HG03460 (cell line): ENCODE measurements around the gene PNMA8B.
"Not testable (repeated sequence)": the region's sequence is repeated elsewhere in the genome, so short reads cannot be mapped to it uniquely, and the experiment has no call there.

Source experiments
- ATAC-seq: cut with Tn5 transposase; IDR thresholded peaks from one replicate; pipeline ENCODE4 v1.9.1; 2021; ENCODE audit not compliant: unreplicated experiment

Gene PNMA8B

GRCh38 chr19:46514589-46515289, 19.1 kb upstream of the PNMA8B start:
- no peak for ATAC-seq

GRCh38 chr19:46513461-46514236, 18.0 kb upstream of the PNMA8B start:
- ATAC-seq = no peak

- ATAC-seq = no peak
Measured at GRCh38 chr19:46511237-46511636, 15.6 kb upstream of the PNMA8B start.

GRCh38 chr19:46508206-46508605, 12.5 kb upstream of the PNMA8B start:
- no peak for ATAC-seq

- no peak for ATAC-seq
Measured at GRCh38 chr19:46503848-46504453, 8.3 kb upstream of the PNMA8B start.

- ATAC-seq = no peak
Measured at GRCh38 chr19:46502891-46503290, 7.2 kb upstream of the PNMA8B start.

- ATAC-seq = no peak
Measured at GRCh38 chr19:46499692-46500091, 4.0 kb upstream of the PNMA8B start.

- no peak for ATAC-seq
Measured at GRCh38 chr19:46497773-46498172, 2.1 kb upstream of the PNMA8B start.

GRCh38 chr19:46496886-46497285, 1.2 kb upstream of the PNMA8B start:
- not testable (repeated sequence) for ATAC-seq

- ATAC-seq = no peak
Measured at GRCh38 chr19:46496304-46496703, 637 bp upstream of the PNMA8B start.

GRCh38 chr19:46494941-46495785, 504 bp downstream of the PNMA8B start:
- no peak for ATAC-seq

GRCh38 chr19:46494146-46494940, 1.3 kb downstream of the PNMA8B start:
- no peak for ATAC-seq

- no peak for ATAC-seq
Measured at GRCh38 chr19:46493236-46494145, 2.2 kb downstream of the PNMA8B start.

- ATAC-seq = no peak
Measured at GRCh38 chr19:46492841-46493235, 2.8 kb downstream of the PNMA8B start.

GRCh38 chr19:46491975-46492682, 3.5 kb downstream of the PNMA8B start:
- no peak for ATAC-seq

- no peak for ATAC-seq
Measured at GRCh38 chr19:46490774-46491173, 4.9 kb downstream of the PNMA8B start.

- ATAC-seq = no peak
Measured at GRCh38 chr19:46489445-46490272, 6.0 kb downstream of the PNMA8B start.

GRCh38 chr19:46488551-46488950, 7.1 kb downstream of the PNMA8B start:
- no peak for ATAC-seq
